ENCODE data around the gene STOX2.

DNA sequence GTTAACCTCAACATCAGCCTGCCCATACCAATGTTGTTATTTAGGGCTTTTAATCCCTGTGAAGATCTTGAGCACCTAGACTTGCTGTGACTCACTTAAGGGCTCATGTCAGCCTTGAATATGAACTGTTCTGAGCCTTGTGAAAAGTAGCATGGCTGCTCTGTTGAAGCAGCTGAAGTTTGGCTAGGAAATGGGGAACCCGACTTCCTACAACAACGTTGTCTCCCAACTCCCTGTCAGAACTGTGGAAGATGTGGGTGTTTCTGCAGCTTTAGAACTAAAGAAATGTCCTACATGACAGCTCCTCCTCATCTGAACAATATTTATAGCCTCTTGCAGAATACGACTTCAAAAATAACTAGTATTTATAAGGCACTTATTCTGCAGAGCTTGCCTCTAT lies 27.5 kb downstream of the STOX2 start:
- TF ChIP-seq, protein P1, sequence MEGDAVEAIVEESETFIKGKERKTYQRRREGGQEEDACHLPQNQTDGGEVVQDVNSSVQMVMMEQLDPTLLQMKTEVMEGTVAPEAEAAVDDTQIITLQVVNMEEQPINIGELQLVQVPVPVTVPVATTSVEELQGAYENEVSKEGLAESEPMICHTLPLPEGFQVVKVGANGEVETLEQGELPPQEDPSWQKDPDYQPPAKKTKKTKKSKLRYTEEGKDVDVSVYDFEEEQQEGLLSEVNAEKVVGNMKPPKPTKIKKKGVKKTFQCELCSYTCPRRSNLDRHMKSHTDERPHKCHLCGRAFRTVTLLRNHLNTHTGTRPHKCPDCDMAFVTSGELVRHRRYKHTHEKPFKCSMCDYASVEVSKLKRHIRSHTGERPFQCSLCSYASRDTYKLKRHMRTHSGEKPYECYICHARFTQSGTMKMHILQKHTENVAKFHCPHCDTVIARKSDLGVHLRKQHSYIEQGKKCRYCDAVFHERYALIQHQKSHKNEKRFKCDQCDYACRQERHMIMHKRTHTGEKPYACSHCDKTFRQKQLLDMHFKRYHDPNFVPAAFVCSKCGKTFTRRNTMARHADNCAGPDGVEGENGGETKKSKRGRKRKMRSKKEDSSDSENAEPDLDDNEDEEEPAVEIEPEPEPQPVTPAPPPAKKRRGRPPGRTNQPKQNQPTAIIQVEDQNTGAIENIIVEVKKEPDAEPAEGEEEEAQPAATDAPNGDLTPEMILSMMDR (IDR thresholded peaks at IDR 0.05; ENCODE audit: poor library complexity) = no peak
- TF ChIP-seq EZH2 (IDR thresholded peaks at IDR 0.05; ENCODE audit: borderline replicate concordance) = no peak
